SW 1271 (cell line): ENCODE measurements around the gene RAI1.
A peak's percentile ranks its signal among the peaks of the same experiment; 100 is the strongest.

Experiments used
- DNase-seq, 2 experiments: peaks; one replicate each; lab custom pipeline; 2025; lab: John Stamatoyannopoulos, UW

Gene RAI1

DNA sequence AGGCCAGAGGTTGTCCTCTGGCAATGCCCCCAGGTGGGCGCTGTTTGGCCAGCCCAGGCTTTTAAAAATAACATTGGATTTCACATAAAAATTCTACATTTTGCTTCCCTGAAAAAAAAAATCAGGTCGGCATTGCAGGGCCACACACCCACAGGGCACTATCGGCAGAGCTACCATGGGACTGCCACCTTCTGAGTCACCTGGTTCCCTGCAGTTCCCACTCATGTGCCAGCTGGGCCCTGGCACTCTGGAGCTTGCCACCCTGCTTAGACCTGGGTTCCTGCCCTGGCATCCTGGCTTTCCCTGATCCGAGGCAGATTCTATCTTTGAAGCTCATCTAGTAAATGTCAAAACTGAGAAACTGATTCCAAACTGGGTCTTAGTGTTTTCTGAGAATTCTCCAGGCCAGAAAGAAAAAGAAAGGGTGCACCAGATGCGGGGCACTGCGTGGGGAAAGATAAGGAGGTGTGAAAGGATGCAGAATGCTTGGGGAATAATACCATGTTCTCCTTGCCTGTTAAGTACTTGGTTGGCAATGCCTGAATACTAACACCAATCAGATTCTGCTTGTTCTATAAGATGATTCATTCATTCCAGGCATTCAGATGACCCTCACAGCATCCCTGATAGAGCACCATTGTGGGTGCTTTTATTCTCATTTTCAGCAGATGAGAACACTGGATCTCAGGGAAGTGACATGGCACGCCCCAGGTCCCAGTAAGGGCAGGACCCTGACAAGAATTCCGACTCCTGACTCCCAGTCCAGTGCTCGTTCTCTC, 51.8 kb downstream of the RAI1 start:
- peak in 1 of 2 experiments; percentile 37 for DNase-seq

DNA sequence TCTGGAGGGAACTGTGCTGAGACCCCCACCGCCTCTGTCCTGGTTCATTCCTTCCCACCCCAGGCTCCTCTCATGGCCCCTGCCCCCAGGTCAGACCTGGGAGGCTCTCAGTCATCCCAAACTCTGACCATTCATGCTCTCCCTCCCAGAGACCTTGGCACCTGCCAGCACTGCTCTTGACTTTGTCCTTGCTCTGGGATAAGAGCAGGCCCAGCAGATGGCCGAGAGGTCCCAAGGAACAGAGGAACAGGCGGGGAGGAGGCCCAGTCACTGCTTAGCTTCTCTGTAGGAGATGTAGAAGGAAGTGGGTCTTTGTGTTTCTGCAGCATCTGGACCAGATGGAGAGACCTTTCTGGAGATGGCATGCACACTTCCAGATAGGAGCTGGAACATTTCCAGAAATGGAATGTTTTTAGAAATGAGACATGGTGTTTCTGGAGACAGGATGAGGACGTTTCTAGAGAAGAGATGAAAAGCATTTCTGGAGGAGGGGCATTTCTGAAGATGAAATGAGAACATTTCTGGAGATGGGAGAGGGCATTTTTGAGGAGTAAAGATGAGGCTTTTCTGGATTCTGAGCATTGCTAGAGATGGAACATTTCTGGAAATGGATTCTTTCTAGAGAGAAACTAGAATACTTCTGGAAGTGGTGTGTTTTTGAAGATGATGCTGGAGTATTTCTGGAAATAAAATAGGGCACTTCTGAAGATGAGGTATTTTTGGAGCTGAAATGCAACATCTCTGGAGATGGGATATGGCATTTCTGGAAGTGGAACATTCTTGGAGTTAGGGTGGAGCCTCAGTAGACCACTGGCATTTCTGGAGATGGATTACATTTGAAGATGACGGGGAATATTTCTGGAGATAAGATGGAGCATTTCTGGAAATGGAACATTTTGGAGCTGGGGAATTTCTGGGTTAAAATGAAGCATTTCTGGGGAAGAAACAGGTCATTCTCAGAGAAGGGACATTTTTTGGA, 55.2 kb downstream of the RAI1 start:
- DNase-seq = no peak

DNA sequence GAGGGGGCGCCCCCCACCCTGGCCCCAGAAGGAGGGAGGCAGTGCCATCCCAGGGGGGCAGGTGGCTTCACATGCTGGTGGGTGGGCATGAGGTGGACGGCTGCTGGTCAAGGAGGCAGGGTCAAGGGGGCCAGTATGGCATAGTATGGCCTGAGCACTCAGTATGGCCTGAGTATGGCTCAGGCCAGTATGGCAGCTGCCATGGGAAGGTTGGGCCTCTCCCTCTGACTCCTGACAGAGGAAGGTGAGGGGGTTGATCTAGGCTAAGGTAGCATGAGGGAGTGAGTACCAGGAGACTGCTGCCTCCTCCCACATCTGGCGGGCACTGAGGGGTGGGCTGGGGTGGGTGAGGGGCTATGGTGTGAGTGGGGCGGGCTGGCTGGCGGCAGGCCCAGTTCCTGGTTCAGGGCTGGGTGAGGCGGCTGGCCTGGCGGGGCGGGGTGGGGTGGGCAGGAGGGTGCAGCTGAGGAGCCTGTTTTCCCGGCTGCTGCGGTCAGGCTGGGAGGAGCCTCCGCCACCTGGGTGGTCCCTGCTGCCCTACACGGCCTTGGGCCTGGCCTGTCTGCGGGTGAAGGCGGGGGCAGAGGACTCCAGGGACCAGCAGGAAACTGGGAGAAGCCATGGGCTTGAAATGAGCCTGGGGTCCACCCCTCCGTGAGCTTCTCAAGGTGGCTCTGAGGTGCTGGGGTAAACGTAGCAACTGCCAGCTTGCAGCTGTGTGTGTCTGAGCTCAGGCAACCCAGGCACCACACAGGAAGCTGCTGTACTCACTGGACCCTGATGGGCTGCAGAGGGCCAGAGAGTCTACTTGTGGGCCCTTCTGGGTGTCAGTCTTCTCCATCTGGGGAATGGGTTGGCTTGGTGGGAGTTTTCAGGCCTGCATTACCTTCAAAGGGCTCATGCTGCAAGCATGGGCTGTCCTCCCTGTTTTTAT, 57.0 kb downstream of the RAI1 start:
- DNase-seq = no peak

DNA sequence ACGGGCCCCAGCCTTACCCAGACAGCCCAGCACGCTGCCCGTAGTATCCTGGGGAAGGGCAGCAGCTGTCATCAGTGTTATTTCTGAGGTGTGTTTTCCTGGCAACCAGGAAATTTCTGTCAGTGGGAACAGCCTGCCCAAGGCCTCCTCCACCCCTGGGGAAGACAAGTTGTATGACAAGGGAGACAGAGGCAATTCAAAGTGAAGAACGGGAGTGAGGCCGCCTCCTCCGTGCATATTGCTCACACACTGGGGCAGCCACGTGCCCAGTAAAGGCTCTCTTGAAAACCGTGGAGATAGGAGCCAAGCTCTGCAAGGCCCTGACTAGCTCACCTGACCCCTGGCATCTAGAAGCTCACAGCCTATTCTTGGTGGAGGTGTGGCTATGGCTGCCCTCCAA, 57.6 kb downstream of the RAI1 start:
- DNase-seq = no peak

DNA sequence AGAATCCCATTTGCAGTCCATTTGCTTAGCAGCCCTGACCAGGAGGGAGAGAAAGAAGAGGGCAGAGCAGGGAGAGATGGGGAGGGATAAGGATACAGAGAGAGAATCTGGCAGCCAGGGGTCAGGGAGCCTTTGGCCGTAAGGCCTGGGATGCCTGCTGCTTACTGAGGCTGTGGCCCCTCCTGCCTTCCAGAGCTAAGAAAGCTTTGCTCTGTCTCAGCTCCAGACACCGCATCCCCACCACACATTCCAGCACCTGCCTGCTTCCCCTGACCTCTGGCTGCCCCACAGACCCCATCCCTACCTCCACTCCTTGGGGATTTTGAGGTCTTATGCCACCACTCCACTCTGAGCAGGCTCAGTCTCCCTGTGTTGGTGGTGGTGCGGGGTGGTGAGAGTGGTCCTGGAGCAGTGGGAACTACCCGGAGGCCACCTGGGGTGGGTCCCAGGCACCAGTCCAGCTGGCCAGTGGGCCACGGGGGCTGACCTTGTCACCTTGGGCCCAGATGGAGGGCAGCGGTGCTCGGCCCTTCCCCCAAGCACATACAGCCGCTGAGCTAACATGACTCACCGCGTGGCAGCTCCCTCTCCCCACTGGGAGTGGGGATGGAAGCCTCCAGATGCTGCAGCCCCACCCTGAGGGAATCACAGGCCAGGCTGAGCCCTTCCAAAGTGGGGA, 58.3 kb downstream of the RAI1 start:
- no peak for DNase-seq

DNA sequence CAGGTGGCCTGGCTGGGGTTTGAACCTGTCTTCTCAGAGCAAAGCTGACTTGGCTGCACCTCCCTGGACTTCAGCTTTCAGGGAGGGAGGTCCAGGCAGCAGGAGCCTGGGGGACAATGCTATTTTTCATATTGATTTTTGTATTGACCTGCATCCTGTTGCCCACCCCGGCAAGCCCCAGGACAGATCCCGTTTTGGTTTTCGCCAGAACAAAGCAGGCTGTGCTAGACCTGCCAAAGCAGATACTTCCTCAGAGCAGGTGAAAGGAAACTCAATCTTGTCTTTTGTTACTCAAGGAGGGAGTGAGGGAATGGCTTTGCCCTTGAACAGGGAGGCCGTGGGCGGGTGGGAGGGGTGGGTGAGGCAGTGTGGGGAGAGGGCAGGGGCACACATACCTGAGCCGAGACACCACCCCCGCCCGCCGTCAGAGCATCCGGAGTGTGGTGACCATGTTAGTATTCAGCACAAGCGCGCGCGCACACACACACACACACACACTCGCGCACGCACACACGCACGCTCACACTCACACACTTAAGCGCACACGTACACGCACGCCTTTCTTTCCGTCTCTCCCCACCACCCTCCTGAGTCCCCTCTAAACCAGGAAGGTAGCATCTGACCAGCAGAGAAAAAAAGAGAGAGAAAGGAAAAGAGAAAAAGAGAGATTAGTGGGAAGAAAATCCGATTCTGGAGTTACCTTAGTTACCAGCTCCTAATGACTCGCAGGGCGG, 59.5 kb downstream of the RAI1 start:
- DNase-seq = no peak

DNA sequence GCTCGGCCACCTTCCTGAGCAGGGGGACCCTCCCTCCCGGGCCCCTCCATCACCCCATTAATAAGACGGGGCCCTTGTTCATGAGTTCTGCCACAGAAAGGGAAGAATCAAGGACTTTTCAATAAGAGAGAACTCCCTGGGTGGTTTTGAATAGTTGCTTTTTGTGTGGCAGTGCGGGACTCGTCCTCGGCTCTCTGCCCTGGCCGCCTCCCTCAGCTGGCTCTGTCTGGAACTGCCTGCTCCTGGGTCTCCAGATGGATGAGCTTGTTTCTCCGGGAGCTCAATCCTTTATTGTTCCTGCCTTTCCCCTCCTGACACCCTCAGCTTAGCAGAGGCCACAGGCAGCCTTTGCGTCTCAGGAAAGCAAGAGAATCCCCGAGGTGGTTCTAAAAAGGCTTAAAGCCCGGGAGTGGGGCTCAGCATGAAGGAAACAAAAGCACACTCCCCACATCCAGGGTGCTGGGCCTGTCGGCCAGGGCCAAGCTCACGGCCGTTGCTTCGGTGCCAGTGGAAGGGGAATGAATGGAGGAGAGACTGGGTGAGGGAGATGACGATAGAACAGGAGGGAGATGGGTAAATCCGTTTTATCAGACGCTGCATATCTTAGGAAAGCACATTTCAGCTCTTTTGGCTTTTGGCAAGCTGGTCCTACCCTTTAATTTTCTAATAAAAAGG, 60.2 kb downstream of the RAI1 start:
- no peak for DNase-seq

DNA sequence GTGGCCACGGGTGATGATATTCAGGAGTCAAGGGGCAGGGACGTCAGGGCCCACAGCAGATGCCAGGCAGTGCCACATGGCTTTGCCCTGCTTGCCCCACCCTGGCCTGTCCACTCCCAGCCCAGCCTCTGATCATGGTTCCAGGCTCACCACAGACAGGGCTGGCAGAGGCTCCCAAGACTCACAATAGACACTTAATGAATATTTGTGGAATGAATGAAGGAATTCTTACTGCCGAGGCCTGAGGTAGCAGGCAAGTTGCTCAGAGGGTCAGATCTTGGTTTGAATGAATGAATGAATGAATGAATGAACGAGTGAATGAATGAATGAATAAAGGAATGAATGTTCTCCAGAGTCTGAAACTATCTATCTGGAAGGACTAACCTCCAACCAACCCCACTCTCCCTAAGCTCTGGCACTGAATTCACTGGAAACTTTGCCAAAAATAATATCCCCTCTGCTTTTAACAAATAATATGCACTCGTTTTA, 60.9 kb downstream of the RAI1 start:
- no peak for DNase-seq

DNA sequence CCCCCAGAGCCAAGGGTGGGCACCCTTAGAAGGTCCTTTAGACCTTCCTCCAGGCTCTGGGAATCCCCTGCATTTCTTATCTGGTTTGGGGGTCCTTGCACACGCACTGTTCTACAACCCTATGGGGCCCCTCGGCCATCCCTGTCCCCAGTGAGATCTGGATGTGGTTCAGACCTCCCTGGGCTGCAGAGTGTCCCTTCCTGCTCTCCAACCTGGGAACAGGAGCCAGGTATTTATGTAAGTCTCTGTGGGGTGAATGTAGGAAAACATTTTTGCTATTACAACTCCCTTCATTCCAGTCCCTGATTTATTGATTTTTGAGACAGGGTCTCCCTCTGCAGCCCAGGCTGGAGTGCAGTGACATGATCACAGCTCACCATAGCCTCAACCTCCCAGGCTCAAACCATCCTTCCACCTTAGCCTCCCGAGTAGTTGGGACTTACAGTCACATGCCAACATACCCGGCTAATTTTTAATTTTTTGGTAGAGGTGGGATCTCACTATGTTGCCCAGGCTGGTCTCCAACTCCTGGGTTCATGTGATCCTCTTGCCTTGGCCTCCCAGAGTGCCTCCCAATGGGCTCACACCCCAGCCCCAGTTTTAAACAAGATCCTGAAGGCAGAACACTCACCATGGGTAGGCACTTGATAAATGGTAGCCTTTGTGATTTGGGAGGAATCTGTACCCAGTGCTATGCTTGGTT, 61.6 kb downstream of the RAI1 start:
- no peak for DNase-seq

DNA sequence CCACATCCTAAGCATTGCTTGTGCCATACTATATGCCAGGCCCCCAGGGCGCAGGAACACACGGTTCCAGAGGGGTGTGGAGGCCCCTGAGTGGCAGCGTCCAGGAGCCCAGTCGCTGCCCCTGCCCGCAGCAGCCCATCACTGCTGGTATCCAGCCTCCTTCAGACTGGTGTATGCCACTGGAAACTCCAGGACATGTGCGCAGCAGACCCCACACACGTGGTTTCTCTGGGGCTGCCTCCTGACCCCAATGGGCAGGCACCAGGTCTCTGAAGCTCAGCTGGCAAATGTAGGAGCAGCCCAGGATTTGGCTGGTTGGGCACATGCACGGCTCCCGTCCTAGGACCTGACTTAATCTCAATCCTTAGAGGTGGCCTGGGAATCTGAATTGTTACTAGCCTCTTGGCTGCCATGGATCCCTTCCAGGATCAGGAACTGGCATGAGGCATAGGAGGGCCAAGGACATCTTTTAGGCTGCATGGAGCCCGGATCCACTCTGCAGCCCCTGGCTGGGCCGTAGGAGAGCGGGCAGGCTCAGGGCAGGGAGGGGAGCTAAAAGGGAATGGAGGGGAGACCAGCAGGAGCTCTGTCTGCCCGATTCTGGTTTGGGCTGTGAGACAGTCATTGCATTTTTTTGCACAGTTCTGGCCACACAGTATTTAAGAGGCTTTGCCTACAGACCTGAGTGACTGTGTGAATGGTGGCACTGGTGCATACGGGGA, 62.3 kb downstream of the RAI1 start:
- no peak for DNase-seq

DNA sequence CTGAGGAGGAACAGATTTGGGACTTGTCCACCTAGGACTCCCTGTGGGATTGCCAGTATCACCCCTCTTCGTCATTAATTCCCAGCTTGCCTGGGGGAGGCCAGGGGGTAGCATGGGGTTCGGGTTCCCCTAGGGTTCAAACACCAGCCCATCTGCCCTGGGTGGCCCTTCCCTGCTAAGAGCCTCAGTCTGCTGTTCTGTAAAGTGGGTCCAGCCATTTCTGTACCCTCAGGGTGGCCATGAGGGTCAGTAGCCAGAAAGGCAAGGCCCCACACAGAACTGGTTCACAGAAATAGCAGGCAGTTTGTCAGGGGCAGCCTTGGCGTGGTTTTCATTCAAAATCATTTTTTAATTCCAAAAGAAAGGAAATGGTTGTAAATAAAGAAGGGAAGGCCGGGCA, 62.9 kb downstream of the RAI1 start:
- no peak for DNase-seq

DNA sequence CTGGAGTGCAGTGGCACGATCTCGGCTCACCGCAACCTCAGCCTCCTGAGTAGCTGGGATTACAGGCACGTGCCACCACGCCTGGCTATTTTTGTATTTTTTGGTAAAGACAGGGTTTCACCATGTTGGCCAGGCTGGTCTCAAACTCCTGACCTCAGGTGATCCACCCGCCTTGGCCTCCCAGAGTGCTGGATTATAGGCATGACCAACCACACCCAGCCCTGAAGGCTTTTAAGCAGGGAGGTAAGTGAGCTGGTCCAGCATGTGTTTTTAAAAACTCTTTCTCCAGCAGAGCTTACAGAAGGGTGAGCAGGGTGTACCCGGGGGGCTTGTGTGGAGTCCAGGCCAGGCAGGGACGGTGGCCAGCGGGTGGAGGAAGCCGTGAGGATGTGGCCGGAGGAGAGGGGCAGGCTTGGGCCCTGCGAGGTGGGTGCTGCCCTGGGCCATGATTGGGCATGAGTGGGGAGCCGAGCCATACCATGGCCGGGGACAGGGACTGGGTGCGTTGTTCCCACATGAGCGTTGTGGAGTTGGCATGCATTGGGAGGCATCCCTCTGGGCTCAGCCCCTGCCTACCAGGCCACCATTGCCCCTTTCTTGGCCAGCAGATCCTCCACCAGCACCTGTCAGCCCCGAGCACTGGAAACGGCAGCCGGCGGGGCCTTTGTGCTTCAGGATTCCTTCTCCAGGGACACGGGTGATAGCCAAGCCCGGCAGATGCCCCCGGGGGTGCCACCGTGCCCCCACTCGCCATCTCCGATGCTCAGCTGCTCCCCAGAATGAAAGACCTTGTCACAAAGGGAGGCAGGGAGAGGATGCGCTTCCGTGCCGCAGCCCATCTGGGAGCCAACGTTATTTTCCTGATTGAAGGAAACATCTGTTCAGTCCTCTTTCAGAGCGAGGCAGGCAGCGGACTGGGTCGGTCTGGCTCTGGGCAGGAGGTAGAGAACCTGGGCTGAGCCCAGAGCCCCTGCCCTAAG, 64.5 kb downstream of the RAI1 start:
- no peak for DNase-seq

DNA sequence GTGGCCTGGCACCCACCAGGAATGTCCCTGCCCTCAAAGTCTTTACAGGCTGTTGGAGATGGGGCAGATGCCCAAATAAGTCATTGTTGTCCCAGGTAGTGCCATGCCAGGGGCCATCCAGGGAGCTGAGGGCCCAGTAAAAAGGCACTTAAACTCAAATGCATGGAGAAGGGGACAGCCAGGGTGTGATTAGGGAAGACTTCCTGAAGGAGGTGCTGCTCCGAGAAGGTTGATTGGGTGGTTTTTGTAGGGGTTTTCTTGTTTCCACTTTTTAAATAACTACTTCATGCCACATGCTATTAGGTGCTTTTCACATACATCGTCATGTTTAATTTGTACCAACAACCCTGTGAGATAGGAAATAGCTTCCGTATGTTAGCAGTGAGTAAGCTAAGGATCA, 66.9 kb downstream of the RAI1 start:
- DNase-seq = no peak

DNA sequence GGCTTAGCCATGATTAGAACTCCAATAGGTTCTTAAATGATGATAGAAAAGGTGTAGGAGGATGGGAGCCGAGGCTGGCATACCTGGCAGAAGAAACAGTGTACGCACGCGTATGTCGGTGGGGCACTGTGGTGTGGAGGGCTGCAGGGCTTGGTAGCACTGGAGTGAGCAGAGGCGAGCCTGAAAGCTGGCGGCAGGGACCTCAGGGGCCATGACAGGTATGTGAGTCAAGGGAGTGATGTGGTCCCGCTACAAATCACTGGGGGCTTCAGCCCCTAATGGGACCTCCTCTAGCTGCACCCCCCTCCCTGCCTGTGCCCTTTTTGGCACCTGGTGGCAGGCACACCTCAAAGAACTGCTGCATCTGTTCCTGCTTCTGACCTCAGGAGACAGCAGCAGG, 67.3 kb downstream of the RAI1 start:
- DNase-seq = no peak

DNA sequence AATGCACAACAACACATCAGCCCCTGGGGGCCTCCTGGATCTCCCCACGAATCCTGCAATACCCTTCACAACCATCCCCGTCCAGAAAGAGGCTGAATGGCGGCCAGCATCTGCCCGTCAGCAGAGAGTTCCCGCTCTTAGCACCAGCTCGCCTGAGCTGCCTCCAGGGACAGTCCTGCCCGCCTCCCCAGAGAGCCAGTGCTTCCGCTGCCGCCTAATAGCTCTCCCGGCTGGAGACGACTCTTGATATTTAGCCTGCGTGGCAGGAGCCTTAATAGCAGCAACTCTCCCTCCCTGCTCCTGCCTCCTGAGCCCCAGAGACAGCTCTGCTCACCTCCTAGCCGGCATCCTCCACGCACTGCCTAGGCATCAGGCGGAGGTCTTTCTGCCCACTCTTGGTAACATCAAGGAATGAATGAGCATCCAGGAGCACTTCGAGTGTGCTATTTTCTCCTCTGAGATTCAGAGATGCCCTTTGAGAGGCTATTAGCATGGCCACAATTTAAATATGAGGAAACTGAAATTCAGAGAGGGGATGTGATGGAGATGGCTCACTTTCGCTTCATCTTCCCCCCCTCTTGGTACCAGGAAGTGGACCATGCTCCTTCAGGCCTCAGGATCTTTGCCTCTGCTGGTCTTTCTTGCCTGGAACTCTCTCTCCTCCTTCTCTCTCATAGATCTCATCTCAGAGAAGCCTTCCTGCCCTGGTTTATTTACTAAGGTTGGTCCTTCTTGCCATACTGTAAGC, 67.9 kb downstream of the RAI1 start:
- no peak for DNase-seq

DNA sequence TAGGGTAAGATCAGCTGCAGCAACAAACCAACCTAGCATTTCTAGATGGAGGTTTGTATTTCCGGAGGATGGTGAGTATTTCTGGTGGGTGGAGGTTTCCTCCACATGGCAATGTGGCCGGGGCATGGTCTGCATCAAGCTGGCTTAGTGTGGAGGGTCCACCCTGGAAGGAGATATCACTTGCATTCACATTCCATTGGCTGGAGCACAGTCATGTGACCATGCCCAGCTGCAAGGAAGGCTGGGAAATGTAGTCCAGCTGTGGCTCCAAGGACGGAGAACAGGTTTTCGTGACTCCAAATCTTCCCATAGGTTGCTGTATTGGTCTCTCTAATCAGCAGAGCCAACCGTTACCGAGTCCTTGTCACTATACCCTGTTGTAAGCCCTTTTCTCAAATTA, 68.7 kb downstream of the RAI1 start:
- DNase-seq = peak in 1 of 2 experiments; percentile 42

DNA sequence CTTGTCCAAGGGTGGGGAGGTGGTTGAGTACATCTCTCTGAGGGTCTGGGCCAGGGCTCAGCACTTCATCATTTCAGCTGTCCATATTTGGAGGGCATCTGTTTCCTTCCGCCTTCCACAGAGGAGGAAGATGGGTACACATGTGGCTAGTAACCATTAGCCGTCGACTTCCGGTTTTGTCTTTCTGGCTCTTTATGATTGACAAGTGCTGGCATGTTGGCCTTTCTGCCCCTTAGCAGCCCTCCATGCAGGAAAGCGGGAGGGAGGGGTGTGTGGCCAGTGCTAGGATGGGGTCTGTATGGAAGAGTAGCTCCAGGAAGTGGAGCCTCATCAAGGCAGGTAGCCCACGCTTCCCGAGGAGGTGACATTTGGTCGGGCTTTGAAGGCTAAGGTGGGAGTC, 69.6 kb downstream of the RAI1 start:
- no peak for DNase-seq
